Activated CD4-positive, alpha-beta T cell treated with anti-CD3 and anti-CD28 coated beads for 48 hours (primary cell): Measurements from ENCODE around the gene PAPPA2.
A peak's percentile ranks its signal among the peaks of the same experiment; 100 is the strongest.
"Not testable (repeated sequence)": the region's sequence is repeated elsewhere in the genome, so short reads cannot be mapped to it uniquely, and the experiment has no call there.

ENCODE experiments used
- DNase-seq: peaks from one replicate; pipeline ENCODE4 v3.0.0-alpha.2; 2020

Gene PAPPA2

GRCh38 chr1:176605176-176605575 lies 142.2 kb downstream of the PAPPA2 start:
- no peak for DNase-seq

GRCh38 chr1:176609556-176610408 lies 146.8 kb downstream of the PAPPA2 start:
- no peak for DNase-seq

- no peak for DNase-seq
Observed at GRCh38 chr1:176612791-176613190, 149.8 kb downstream of the PAPPA2 start.

GRCh38 chr1:176617881-176618280 lies 154.9 kb downstream of the PAPPA2 start:
- no peak for DNase-seq

GRCh38 chr1:176619261-176619660 lies 156.3 kb downstream of the PAPPA2 start:
- DNase-seq: no peak

- no peak for DNase-seq
Observed at GRCh38 chr1:176625365-176625764, 162.4 kb downstream of the PAPPA2 start.

- DNase-seq: no peak
Observed at GRCh38 chr1:176626572-176627061, 163.6 kb downstream of the PAPPA2 start.

GRCh38 chr1:176628775-176629174 lies 165.8 kb downstream of the PAPPA2 start:
- DNase-seq: no peak

- DNase-seq: not testable (repeated sequence)
Observed at GRCh38 chr1:176634733-176635132, 171.8 kb downstream of the PAPPA2 start.

GRCh38 chr1:176638713-176639526 lies 175.9 kb downstream of the PAPPA2 start:
- DNase-seq: no peak

- DNase-seq: no peak
Observed at GRCh38 chr1:176643536-176643935, 180.6 kb downstream of the PAPPA2 start.

- no peak for DNase-seq
Observed at GRCh38 chr1:176648556-176648955, 185.6 kb downstream of the PAPPA2 start.

GRCh38 chr1:176656257-176656995 lies 193.5 kb downstream of the PAPPA2 start:
- no peak for DNase-seq

- DNase-seq: no peak
Observed at GRCh38 chr1:176669782-176670181, 206.8 kb downstream of the PAPPA2 start.

- no peak for DNase-seq
Observed at GRCh38 chr1:176670853-176671252, 207.9 kb downstream of the PAPPA2 start.

GRCh38 chr1:176682830-176683535 lies 220.0 kb downstream of the PAPPA2 start:
- no peak for DNase-seq

- peak; percentile 12 for DNase-seq
Observed at GRCh38 chr1:176691251-176692228, 228.6 kb downstream of the PAPPA2 start.

GRCh38 chr1:176692431-176692830 lies 229.5 kb downstream of the PAPPA2 start:
- no peak for DNase-seq

- DNase-seq: no peak
Observed at GRCh38 chr1:176692988-176693696, 230.2 kb downstream of the PAPPA2 start.

- no peak for DNase-seq
Observed at GRCh38 chr1:176693697-176694329, 230.8 kb downstream of the PAPPA2 start.
